Keratinocyte (primary cell): ENCODE measurements around the gene CEPT1.

Experiments used
- CTCF ChIP-seq, 3 experiments: IDR thresholded peaks in 1 of 3; conservative IDR thresholded peaks in 1 of 3; optimal IDR thresholded peaks in 1 of 3; 2 replicates in 2 of 3; 3 replicates in 1 of 3; pipeline versions ENCODE3 to v1.5.1; 2011; ENCODE audit warnings: low read length in 3 of 3, mild to moderate bottlenecking in 3 of 3, moderate library complexity in 2 of 3, control low read depth in 1 of 3, inconsistent platforms in 1 of 3; ENCODE audit not compliant: insufficient read depth in 2 of 3; ENCODE audit errors: extremely low read depth in 1 of 3
- EZH2 ChIP-seq: IDR thresholded peaks from one replicate; pipeline ENCODE4 v1.6.1; 2012; ENCODE audit warnings: inconsistent platforms, mild to moderate bottlenecking, low read length, moderate library complexity

DNA sequence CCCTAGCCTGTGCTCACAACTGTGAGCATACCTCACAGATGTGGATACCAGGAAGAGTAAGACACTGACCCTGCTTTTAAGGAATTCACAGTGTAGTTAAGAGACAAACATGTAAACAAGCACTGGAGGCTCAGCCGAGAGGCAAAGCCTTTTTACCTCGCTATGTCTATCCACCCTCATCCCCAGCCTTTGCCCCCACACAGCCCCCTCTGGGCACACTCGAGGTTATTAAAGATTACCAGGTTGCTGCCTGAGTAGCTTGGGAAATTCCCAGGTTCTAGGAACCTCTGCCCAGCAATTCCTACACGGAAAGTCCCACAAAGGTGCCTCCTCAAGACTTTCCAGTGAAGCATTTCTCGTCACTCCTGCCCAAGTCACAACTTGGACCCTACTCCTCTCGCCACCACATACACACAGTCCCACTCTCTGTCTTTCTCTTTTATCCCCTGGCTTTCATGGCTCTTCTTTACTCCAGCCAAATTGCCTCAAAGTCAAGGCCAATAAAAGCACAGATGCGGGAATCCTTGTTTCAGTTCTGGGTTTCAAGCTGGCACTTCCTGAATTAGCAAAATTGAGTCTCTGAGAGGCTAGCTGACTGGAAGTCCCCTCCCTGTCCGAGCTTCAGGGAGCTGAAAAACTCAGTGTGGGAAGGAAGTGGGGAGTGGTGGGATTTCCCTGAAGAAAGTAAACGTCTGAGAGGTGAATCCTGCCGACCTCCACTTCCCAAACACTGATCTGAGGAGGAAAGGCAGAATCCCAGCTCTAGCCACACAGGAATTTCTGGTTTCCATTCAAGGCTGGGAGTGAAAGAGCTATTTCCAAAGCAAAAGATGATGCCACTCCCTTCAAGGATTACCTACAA is 52.9 kb downstream of the CEPT1 start:
- no peak for TF ChIP-seq CTCF (optimal IDR thresholded peaks at IDR 0.05 in 1 of 3, IDR thresholded peaks at IDR 0.05 in 1 of 3, conservative IDR thresholded peaks at IDR 0.05 in 1 of 3; ENCODE audit: extremely low read depth in 1 of 3, insufficient read depth in 2 of 3, low read length in 3 of 3)
- no peak for TF ChIP-seq EZH2
